Measurements from ENCODE around the gene CEP126.

Gene CEP126

DNA sequence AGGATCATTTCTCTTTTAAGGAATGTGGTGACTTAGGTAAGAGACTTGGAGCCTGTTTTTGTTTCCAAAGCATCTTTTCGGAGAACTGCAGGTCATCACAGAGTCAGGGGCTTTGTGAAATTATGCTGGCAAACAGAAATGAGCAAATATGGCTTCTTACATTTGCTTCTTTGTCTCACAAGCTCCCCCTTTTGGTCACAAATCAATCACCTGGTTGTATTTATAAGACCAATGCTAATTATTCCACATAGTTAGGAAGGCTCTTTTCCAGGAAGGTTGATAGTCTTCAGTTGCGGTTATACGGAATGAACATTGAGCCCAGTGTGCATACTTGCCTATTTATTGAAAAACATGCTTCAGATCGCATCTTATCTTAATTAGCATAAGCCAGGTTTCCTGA is 34.6 kb upstream of the CEP126 start:
- TF ChIP-seq CTCF (IDR thresholded peaks at IDR 0.05; ENCODE audit: borderline replicate concordance, insufficient read depth, low read depth, low read length): peak; percentile 26; the same call in 1 of the 2 replicates
- no peak overlapping the region for H3K4me3 ChIP-seq (ENCODE audit: low read depth, low read length)

- no peak for TF ChIP-seq CTCF (IDR thresholded peaks at IDR 0.05; ENCODE audit: borderline replicate concordance, insufficient read depth, low read depth, low read length)
Measured at GRCh38 chr11:101881586-101881985, 33.2 kb upstream of the CEP126 start.

DNA sequence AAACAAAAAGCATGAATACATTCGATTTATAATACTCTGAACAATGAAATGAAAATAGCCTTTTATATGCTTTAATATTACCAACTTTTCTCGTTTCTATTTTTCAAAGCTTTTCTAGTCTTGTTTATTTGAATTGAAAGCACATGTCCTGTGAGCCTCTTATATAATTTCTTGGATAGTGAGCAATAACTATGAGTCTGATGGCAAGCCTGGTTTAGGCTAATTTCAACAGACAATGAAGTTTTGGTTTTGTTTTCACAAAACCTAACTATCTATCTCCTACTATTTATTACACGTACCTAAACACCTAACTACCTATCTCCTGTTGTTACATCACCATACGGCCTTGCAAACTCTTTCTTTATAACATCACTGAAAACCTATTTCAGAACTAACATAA is 29.2 kb upstream of the CEP126 start:
- no peak for TF ChIP-seq CTCF (IDR thresholded peaks at IDR 0.05; ENCODE audit: borderline replicate concordance, insufficient read depth, low read depth, low read length)
- H3K4me3 ChIP-seq (ENCODE audit: low read depth, low read length): no peak overlapping the region

More at GRCh38 chr11:101881586-101881985, 33.2 kb upstream of the CEP126 start:
- H3K4me3 ChIP-seq (ENCODE audit: low read depth, low read length): no peak overlapping the region

DNA sequence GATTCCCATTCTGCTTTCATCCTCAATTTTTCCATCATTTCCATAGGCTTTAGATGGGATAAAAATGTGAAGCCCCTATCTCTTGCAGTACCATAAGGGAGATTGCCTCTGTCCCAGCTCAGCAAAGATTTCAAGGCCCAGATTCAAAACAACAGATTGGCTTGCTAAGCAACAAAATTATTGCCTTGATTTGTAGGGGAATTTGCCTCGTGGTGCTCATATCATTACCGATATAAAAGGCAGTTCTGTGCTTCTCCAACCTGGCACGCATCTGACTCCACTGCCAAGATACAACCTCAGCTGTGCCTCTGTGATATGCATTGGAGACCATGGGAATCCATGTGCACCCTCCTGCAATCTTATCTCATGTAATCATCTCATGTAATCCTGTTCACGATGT is 25.0 kb upstream of the CEP126 start:
- no peak for TF ChIP-seq CTCF (IDR thresholded peaks at IDR 0.05; ENCODE audit: borderline replicate concordance, insufficient read depth, low read depth, low read length)
- no peak overlapping the region for H3K4me3 ChIP-seq (ENCODE audit: low read depth, low read length)

DNA sequence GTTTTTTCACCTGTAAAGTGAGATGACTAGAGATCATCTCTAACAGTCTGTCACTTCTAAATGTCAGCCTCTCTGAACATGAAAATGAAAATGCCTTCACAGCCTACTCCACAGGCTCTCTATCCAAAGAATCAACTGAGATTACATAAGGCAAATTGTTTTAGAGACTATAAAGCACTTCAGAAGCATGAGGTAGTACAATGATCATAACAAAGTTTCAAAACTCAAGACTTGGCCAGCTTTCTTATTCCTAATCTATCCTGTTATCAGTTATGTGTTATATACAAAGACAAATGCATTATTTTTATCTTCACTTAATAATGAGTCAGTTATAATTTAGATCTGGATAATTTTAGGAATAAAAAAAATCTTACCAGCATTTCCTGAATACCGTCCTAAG is 20.3 kb upstream of the CEP126 start:
- H3K4me3 ChIP-seq (ENCODE audit: low read depth, low read length): no peak overlapping the region
- no peak for TF ChIP-seq CTCF (IDR thresholded peaks at IDR 0.05; ENCODE audit: borderline replicate concordance, insufficient read depth, low read depth, low read length)

- H3K4me3 ChIP-seq (ENCODE audit: low read depth, low read length): no peak overlapping the region
Measured at GRCh38 chr11:101907815-101908214, 7.0 kb upstream of the CEP126 start.

More at GRCh38 chr11:101907815-101908214, 7.0 kb upstream of the CEP126 start:
- TF ChIP-seq CTCF (IDR thresholded peaks at IDR 0.05; ENCODE audit: borderline replicate concordance, insufficient read depth, low read depth, low read length): no peak
